Stimulated activated CD8-positive, alpha-beta memory T cell treated with anti-CD3 and anti-CD28 coated beads, Interleukin-15, amount 100 ng/mL, for 24 hours (primary cell): ENCODE measurements around the gene CCBE1.
"Not testable (repeated sequence)": the region's sequence is repeated elsewhere in the genome, so short reads cannot be mapped to it uniquely, and the experiment has no call there.

Experiments
- DNase-seq: peaks from one replicate; pipeline ENCODE4 v3.0.0-alpha.2; 2020; ENCODE audit warnings: low read depth

The CCBE1 gene

GRCh38 chr18:59715445-59715844 is 18.2 kb upstream of the CCBE1 start:
- DNase-seq, result no peak

- not testable (repeated sequence) for DNase-seq
Observed at GRCh38 chr18:59714096-59714495, 16.9 kb upstream of the CCBE1 start.

- no peak for DNase-seq
Observed at GRCh38 chr18:59712311-59712710, 15.1 kb upstream of the CCBE1 start.

- no peak for DNase-seq
Observed at GRCh38 chr18:59708988-59709387, 11.8 kb upstream of the CCBE1 start.

- DNase-seq, result no peak
Observed at GRCh38 chr18:59707306-59707705, 10.1 kb upstream of the CCBE1 start.

GRCh38 chr18:59706499-59706898 is 9.3 kb upstream of the CCBE1 start:
- no peak for DNase-seq

- DNase-seq, result no peak
Observed at GRCh38 chr18:59705145-59705544, 7.9 kb upstream of the CCBE1 start.

GRCh38 chr18:59704146-59704545 is 6.9 kb upstream of the CCBE1 start:
- no peak for DNase-seq

GRCh38 chr18:59701272-59701671 is 4.0 kb upstream of the CCBE1 start:
- no peak for DNase-seq

GRCh38 chr18:59700535-59700967 is 3.3 kb upstream of the CCBE1 start:
- no peak for DNase-seq

GRCh38 chr18:59699750-59700534 is 2.7 kb upstream of the CCBE1 start:
- DNase-seq, result no peak

- no peak for DNase-seq
Observed at GRCh38 chr18:59699061-59699460, 1.8 kb upstream of the CCBE1 start.

- DNase-seq, result no peak
Observed at GRCh38 chr18:59696311-59697235, 650 bp downstream of the CCBE1 start.

- DNase-seq, result no peak
Observed at GRCh38 chr18:59695551-59695950, 1.7 kb downstream of the CCBE1 start.

- DNase-seq, result no peak
Observed at GRCh38 chr18:59694824-59695223, 2.4 kb downstream of the CCBE1 start.

GRCh38 chr18:59691996-59692395 is 5.2 kb downstream of the CCBE1 start:
- no peak for DNase-seq

GRCh38 chr18:59690996-59691395 is 6.2 kb downstream of the CCBE1 start:
- no peak for DNase-seq

GRCh38 chr18:59690186-59690982 is 6.8 kb downstream of the CCBE1 start:
- no peak for DNase-seq

- no peak for DNase-seq
Observed at GRCh38 chr18:59689756-59690155, 7.5 kb downstream of the CCBE1 start.

- DNase-seq, result no peak
Observed at GRCh38 chr18:59686260-59686659, 11.0 kb downstream of the CCBE1 start.

- DNase-seq, result no peak
Observed at GRCh38 chr18:59685501-59685900, 11.7 kb downstream of the CCBE1 start.

GRCh38 chr18:59684777-59685176 is 12.4 kb downstream of the CCBE1 start:
- no peak for DNase-seq
